NCI-H524 (cell line): ENCODE data around the gene PPP1R12C.

Source experiments
- DNase-seq, 2 experiments: peaks; one replicate each; lab custom pipeline; 2025; lab: John Stamatoyannopoulos, UW

The PPP1R12C gene

DNA sequence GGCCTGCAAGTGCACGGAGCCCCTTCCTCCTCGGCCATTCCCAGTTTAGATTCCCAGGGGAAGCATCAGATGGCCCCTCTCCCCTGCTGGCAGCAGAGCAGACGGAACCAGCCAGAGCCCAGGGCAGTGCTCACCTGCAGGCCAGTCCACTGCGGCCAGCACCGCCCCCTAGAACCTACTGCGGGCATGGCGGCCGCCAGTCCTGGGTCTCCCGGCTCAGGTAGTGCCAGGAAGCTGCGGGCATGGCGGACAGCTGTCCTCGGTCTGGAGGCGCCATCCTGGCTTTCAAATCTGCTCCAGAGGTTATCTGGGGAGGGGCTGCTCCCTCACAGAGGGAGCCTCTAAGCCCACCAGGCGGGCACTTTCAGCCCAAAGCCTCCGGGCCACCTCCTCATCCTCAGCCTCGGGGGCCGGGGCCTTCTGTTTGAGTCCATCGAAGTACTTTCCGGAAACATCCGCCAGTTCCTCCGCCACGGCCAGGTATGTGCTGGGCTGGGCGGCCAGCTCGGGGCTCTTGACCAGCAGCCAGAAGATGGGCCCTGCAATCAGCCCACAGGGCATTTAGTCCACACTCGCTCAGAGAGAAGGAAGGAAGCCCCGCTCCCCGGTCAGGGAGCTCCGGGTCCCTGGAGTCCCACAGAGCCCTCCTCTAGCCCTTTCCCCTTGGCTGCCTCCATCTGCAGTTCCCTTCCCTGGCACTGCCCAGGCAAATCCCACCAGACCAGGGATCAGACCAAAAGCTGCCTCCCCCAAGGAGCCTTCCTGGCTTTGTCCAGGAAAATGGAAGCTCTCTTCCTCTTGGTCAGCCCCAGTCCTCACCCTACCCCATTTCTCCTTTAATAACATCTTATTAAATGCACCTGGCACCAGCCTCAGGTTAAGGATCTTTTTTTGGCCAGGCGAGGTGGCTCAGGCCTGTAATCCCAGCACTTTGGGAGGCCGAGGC, 72.4 kb downstream of the PPP1R12C start:
- DNase-seq = no peak

DNA sequence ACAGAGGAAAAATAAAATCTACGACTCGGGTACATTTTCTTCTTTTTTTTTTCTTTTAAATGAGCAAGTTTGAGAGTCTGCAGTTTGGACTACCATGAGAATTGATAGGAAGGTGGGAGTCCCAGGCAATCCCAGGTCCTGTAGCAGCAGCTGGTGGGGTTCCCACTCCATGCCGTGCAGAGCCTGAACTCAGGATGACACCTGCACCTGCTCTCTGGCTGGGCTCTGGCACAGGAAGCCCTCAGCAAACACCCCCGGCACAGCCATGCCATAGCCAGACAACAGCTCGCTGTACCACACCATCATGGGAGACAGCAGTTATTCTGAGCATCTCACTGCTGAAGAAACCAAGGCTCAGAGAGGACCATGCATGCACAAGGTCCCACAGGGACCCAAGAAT, 73.2 kb downstream of the PPP1R12C start:
- DNase-seq = no peak

GRCh38 chr19:55042688-55043087, 74.7 kb downstream of the PPP1R12C start:
- DNase-seq = no peak

- no peak for DNase-seq
These were observed 75.1 kb downstream of the PPP1R12C start for GRCh38 chr19:55042344-55042678.

DNA sequence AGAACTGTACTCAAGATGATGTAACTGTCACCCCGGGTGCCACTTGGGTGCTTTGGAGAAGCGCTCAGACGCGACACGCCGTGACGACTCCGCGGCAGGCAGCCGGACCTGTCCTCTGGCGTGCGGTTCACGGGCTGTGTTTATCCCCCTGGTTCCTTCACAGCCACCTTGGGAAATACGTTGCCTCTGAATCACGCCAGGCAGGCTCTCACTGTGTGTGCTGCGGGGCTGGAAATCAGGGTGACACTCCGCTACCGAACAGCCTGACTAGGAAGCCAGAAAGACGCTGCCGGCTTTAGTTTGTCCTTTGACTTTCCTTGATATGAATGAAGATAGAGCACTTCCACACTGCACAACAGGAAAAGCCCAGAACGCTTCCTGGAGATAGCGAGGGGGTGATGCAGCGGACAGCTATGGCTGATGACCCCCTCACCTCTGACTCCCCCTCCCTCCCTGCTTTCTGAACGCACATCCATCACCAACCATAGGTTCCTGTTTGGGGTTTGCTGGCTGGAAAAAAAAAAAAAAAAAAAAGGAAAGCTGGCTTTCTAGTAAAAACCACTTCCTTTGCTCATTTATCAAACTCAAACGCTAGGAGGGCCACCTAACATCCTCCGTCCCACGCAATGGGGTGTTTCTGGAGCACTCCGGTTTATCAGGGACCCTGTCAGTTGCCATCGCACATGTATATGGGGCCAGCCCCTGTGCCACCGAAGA, 75.7 kb downstream of the PPP1R12C start:
- no peak for DNase-seq

DNA sequence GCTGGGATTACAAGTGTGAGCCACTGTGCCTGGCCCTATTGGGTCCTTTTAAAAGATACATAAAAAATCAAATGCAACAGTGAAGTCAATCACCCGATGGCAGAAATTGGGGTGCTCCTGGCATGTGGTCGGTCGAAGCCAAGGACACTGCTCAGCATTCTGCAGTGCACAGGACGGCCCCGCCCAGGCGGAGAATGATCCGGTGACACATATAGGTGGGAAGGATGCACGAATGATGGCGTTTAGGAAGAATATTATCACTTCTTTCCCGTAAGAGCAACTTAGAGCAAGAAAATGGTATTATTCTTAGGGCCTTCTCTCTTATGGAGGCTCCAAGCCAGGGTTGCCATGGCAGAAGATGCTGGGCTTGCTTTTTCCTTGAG, 76.2 kb downstream of the PPP1R12C start:
- DNase-seq = no peak
